BJ (cell line): ENCODE data around the gene RRBP1. TPM values are rescaled to one million over a fixed set of nuclear protein-coding genes. Genes with fewer than 3 reads are reported as not detected.

Source experiments
- CTCF ChIA-PET: fragments of 350-600 bp; formaldehyde crosslinking; extraction: SDS; loops from one replicate; lab custom pipeline; 2021; ENCODE audit warnings: antibody characterized with exemption, inconsistent platforms; lab: Yijun Ruan, JAX
- POLR2A ChIA-PET: fragments of 300-600 bp; sonication (Branson Sonifier 250); formaldehyde crosslinking; extraction: SDS; loops from one replicate; lab custom pipeline; 2021; ENCODE audit warnings: antibody characterized with exemption; lab: Charles Lee
- DNase-seq: peaks from one replicate; pipeline ENCODE4 v3.0.0-alpha.2; 2011; ENCODE audit warnings: low read depth
- H3K27me3 ChIP-seq: 2 replicates; pipeline ENCODE4 v1.6.0; 2011; ENCODE audit warnings: low read length; ENCODE audit not compliant: control insufficient read depth, insufficient read depth
- H3K36me3 ChIP-seq: 2 replicates; pipeline ENCODE4 v1.5.1; 2011; ENCODE audit warnings: low read length; ENCODE audit not compliant: control insufficient read depth, insufficient read depth
- H3K4me3 ChIP-seq: 2 replicates; pipeline ENCODE4 v1.5.1; 2011; ENCODE audit warnings: low read depth, mild to moderate bottlenecking, control low read depth, low read length
- CTCF ChIP-seq: IDR thresholded peaks from 2 replicates; pipeline ENCODE4 v1.5.1; 2011; ENCODE audit warnings: low read depth, mild to moderate bottlenecking, control low read depth, inconsistent platforms, low read length, moderate library complexity; ENCODE audit not compliant: insufficient read depth
- polyA plus RNA-seq: library from polyadenylated mRNA; depleted of rRNA; stranded (reverse); fragments of >200 nt; gene quantifications from 2 replicates; pipeline ENCODE4 v1.2.3, GENCODE V29; 2011

Gene RRBP1
- polyA plus RNA-seq, 1 experiment: 98.7 TPM

DNA sequence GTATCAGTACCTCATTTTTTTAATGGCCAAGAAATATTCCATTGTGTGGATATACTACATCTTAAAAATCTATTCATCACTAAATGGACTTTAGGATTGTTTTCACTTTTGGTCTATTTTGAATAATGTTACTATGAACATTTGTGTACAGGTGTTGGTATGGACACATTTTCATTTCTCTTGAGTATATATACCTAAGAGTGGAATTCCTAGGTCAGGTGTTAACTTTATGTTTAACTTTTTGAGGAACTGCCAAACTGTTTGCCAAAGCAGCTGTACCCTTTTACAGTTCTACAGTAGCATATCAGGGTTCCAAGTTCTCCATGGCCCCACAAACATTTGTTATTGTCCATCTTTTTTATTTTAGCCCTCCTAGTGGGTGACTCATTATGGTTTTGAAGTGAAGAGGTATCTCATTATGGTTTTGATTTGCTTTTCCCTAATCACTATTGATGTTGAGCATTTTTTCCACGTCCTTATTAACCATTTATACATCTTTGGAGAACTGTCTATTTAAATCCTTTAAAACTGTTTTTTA, 84.0 kb downstream of the RRBP1 start:
- no peak for TF ChIP-seq CTCF
- Histone ChIP-seq H3K4me3 (no peak overlapping the region), H3K27me3 (no peaks in the 10 kb centered on the region), H3K36me3 (peaks cover 3% of the 10 kb centered on the region)
- ChIA-PET POLR2A (no interaction called here), CTCF (no interaction called here)
- no peak for DNase-seq

GRCh38 chr20:17595856-17596255, 86.2 kb downstream of the RRBP1 start:
- Histone ChIP-seq H3K4me3 (no peak overlapping the region), H3K36me3 (peaks cover 9% of the 10 kb centered on the region), H3K27me3 (no peaks in the 10 kb centered on the region)
- ChIA-PET CTCF (no interaction called here), POLR2A (interaction anchor here (0.5 kb wide), 1 partner anchor 22 kb away, joined by 11 read pairs; no protein-coding TSS in a partner anchor)
- DNase-seq: no peak
- TF ChIP-seq CTCF: no peak

- H3K4me3 ChIP-seq: no peak overlapping the region
- POLR2A ChIA-PET: interaction anchor here (1.0 kb wide), 1 partner anchor 16 kb away, joined by 3 read pairs; no protein-coding TSS in a partner anchor
- peaks cover 7% of the 10 kb centered on the region for H3K36me3 ChIP-seq
- no peaks in the 10 kb centered on the region for H3K27me3 ChIP-seq
- CTCF ChIA-PET: interaction anchor here (0.9 to 2.1 kb wide), 6 partner anchors 11 to 66 kb away, joined by 3 to 9 read pairs (median 4); no protein-coding TSS in a partner anchor
- no peak for DNase-seq
- TF ChIP-seq CTCF: no peak
Observed at GRCh38 chr20:17594443-17594842, 87.6 kb downstream of the RRBP1 start.

DNA sequence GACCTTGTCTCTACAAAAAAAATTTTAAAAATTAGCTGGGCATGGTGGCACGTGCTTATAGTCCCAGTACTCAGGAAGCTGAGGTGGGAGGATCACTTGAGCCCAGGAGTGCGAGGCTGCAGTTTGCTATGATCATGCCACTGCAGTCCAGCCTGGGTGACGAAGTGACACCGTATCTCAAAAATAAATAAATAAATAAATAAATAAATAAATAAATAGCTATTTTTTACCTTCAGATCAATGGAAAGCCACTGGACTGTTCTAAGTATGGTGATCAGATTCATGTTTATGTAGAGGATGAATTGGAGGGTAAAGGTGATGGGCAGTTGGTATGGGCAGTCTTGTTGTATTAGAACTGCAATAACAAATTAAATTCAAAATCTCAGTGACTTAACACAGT, 88.1 kb downstream of the RRBP1 start:
- TF ChIP-seq CTCF: no peak
- Histone ChIP-seq H3K27me3 (no peaks in the 10 kb centered on the region), H3K36me3 (peaks cover 7% of the 10 kb centered on the region), H3K4me3 (no peak overlapping the region)
- POLR2A ChIA-PET: no interaction called here
- DNase-seq: no peak
- CTCF ChIA-PET: interaction anchor here (0.9 to 2.1 kb wide), 6 partner anchors 11 to 209 kb away, joined by 3 to 9 read pairs (median 3); no protein-coding TSS in a partner anchor

DNA sequence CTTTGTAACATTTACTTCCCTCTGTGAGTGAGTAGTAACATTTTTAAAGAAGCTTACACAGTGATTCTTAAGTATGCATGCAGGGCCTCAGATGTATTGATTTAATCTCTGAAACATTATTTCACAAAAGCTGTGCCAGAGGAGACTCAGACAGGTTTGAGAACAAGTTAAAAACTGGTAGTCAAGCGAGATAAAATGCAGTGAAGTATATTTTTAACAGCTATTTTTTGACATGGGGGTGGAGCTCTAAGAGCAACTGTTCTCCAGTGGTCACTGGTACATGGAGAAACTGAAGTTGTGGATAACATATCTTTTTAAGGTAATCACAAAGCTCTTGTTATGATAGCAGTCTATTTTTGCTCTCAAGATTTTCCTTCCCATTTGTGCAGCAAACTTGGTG, 91.8 kb downstream of the RRBP1 start:
- H3K27me3 ChIP-seq: no peaks in the 10 kb centered on the region
- CTCF ChIA-PET: interaction anchor here (0.6 to 2.0 kb wide), 4 partner anchors 9 to 68 kb away, joined by 3 to 5 read pairs (median 3); no protein-coding TSS in a partner anchor
- H3K4me3 ChIP-seq: no peak overlapping the region
- POLR2A ChIA-PET: interaction anchor here (1.1 kb wide), 1 partner anchor 20 kb away, joined by 3 read pairs; the partner anchor contains the start of gene DSTN
- DNase-seq: no peak
- TF ChIP-seq CTCF: no peak
- peaks cover 7% of the 10 kb centered on the region for H3K36me3 ChIP-seq
